GM19395 (cell line): Measurements from ENCODE around the gene SLC6A6.
"Not testable (repeated sequence)": the region's sequence is repeated elsewhere in the genome, so short reads cannot be mapped to it uniquely, and the experiment has no call there.

ENCODE experiments used
- ATAC-seq: cut with Tn5 transposase; IDR thresholded peaks from one replicate; pipeline ENCODE4 v1.9.1; 2021; ENCODE audit warnings: mild to moderate bottlenecking, moderate library complexity; ENCODE audit not compliant: unreplicated experiment

SLC6A6 gene

DNA sequence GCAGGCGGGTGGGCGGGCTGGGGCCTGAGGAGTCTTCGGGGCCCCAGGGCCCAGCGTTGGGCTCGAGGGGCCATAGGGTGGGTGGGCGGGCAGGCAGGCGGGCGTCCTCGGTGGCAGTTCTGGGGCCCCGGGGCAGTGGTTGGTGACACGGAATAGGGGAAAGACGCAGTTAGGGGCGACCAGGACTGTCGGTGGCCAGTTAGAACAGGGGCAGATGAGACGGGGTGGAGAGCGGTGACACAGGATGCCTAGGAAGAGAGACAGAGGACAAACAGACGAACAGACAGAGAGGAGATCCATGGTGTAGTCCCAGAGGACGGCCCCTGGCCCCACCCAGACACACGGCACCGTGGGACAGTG lies 101.3 kb downstream of the SLC6A6 start:
- ATAC-seq: no peak

DNA sequence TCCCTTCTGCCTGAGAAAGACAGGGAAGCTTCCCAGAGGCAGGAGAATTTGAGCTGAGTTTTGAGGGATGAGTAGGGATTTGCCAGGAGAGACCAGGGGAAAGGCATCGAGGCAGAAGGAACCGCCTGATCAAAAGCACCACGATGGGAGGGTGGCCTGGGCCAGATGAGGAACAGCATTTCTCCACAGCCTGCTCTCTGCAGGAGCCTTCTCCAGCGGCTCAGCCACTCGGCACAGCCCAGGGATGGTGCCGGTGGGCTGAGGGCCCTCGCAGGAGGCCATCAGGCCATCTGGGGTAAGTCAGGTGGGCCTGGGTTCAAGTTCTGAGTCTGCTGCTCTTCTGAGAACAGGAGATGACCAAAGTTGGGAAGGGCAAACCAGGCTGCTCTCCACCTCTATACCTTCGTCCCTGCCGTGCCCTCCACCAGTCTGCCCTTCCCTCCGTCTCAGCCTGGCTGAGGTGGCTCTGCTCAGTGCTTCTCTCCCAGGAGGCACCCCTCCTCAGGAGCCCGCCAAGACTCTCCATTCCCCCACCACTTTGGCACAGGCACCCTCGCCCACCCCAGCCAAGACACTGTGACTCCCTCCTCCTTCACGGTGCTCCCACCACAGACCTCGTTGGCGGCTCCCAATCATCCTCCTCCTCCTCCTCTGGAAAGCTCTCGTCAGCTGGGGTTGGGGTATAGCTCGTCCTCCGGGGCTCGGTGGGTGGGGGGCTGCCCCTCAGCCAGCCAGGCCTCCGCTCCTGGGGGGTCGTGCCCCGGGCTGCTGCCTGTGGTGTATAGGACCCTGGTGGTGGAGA lies 102.8 kb downstream of the SLC6A6 start:
- ATAC-seq: no peak

DNA sequence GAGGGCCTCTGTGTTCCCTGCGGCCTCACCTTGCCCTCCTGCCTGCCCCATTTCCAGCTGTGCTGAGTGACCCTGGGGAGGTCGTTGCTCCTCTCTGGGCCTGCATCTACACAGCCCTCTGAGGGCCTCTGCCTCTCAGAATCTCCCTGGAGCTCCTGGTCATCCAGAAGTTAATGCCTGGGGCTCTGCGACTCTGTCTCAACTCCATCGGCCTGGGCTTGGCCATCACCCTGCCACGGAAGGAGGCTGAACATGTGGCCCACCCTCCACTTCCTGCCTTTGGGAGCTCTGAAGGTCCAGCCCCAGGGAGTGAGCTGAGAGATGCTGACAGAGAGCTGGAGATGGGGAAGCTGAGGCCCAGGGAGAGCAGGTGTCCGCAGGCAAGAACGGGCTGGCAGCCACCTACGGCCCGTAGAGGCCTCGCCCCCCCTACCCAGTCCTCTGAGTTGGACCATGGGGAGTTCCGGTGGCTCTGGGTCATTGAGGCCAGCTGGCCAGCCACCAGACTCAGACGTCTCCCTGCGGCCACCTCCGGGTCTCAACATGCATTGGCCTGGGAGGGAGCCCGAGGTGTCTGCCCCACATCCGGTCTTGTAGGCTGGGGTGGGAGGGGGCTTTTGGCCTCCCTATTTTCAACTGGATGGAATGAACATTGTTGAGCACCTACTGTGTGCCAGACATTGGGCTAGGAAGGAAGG lies 103.5 kb downstream of the SLC6A6 start:
- ATAC-seq: no peak

DNA sequence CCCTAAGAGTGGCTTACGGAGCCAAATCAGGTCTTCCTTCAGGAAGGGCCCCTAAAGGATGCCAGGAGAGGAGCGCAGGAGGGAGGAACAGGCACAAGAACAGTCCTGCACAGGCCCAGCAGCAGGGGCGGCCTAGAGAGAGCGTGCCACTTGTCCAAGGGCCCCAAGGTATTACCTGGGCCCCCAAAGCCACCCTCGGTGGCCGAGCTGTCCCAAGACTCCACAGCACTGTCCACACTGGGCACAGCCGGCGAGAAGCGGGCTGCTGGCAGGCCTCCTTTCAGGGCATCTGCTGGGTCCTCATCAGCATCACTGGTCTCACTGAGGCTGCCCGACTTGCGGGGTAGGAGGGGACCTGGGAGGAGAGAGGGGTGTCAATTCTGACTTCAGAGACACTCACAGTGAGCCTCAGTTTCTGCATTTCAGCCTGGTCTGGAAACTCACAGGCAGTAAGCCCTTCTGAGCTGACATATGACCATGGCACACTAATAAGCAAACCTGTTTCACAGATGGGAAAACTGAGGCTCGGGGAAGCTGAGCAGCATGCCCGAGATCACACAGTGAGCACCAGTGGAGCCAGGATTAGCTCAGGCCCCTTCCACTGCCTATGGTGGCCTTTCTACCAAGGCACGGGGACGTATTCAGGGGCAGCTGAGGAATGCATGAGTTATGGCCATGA lies 104.4 kb downstream of the SLC6A6 start:
- ATAC-seq: no peak

DNA sequence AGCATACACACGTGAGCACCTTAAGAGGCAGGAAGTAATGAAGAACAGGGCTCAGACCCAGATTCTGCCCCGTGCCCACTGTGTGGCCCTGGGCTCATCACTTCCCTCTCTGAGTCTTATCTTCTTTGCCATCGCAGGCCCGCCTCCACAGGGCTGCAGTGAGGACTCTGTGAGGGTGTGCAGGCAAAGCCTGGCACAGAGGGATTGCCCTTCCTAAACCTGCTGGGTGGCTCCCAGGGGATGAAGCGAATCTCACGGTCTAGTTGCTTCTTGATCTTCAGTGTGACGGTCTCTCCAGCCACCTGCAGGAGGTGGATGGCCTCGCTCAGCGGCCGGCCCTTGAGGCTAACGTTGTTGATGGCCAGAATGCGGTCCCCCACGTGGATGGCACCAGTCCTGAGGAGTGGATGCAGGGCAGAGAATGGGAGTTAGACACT lies 104.9 kb downstream of the SLC6A6 start:
- ATAC-seq: no peak

DNA sequence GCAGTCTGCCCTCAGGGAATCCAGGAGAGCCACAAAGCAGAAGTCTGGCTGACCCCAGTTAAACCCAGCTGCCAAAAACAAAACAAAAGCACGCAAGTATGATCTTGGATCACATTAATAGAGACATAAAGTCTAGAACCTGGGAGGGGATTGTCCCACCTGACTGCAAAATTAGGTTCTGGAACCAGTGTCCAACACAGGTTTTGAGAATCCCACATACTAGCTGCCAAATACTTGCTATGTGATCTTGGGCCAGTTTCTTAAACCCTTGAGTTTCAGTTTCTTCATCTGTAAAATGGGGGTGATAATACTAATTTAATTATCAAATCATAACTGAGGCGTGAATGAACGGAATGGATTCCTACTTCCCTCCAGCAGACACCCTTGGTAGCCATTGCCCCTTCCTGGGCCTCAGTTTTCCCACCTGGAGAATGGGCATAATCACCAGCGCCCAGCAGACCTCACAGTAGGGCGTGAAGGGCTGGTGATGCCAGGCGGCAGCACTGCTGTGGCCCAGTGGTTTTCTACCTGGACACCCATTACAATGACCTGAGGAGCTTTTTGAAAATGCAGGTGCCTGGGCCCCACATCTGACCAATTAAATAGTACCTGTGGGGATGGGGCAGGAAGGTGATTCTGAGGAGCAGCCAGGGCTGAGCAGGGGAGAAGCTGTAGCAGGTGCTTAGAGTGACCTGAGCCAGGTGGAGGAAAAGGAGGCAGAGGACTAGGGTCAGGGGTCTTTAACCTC lies 105.5 kb downstream of the SLC6A6 start:
- no peak for ATAC-seq

DNA sequence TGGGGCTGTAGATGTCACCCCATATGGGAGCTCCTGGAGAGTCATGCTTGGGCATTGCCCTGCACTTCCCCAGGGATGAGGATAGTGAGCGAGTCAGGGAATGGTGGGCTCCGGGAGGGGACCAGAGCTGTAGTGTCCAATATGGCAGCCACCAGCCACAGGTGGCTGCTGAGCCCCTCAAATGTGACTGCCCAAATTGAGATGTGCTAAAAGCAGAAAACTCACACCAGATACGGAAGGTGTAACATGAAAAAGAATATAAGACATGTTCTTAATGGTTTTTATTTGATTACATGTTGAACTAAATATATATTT lies 106.1 kb downstream of the SLC6A6 start:
- ATAC-seq: no peak

DNA sequence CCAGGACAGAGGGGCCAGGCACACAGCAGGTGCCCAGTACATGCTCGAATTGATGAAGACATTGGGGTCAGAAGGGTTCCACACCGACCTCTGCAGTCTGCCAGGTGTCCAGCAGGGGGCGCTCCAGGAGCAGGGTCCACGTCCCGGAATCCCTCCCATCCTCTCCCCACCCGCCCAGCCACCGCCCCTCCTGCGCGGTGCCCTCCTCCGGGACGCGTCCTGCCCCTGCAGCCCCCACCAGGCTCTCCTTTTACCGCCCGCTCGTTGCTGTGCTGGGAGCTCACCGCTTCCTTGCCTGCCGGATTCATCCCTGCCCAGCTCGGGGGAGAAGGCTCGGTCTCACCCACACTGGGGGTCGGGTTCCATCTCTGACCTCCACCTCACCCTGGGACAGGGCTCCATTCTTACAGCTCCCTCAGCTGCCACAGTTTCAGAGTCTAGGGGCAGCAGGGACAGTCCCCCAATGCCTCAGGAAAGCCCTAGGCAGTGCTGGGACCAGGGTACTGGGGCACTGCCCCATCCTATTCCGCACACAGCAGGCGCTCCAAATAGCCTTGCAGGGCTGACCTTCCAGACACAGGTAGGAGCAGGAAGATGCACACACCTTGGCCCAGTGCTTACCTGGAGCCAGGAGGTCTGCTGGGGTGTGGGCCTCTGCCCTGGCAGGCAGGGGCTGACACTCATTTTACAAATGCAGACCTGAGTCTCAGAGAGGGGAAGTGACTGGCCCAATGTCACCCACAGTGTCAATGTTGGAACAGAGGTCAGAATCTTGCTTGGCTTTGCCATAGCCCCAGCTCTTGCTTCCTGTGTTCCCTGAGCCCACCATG lies 106.8 kb downstream of the SLC6A6 start:
- peak; percentile 70 for ATAC-seq

DNA sequence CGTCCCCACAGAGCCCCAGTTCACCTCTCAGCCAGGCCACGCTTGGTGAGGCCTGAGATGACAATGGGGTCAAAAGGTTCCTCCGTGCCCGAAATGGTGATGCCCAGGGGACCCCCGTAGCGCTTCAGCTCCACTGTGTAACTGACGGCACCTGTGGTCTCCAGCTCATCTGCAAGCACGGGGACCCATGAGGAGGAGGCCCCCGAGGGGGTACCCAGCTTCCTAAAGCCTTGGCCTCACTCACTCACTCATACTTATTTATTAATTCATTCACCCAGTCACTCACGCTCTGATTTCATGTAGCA lies 107.3 kb downstream of the SLC6A6 start:
- ATAC-seq: no peak

DNA sequence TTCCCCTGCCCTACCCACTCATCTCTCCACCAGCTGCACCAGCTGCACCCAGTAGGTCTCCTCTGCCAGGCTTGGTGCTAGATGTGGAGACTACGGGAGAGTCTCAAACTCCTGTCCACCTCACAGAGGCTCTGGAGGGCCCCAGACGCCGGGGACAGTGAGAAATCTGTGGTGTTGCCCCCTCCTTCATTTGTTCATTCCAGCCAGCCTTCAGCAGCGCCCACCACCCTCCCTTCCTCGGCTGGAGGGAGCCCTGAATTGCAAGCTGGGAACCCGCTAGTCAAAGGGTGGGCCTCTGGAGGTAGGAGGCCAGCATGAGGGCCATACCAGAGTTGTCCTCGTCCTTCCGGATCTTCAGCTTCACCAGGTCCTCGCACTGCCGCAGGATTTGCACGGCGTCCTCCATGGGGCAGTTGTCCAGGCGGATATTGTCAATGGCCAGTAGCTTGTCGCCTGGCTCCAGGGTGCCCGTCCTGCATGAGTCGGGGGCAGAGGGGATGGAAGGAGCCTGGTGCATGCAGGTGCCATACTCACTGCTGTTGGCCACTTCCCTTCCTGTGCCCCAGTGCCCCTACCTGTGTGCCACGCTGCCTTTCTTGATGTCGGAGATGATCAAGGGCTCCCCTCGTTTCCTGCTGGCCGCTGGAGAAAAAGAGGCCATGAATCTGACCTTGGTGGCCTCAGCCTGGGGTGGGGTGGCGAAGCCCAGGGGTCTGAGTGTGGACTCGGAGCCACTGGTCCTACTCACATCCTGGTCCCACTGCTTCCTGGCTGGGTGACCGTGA lies 108.6 kb downstream of the SLC6A6 start:
- no peak for ATAC-seq

DNA sequence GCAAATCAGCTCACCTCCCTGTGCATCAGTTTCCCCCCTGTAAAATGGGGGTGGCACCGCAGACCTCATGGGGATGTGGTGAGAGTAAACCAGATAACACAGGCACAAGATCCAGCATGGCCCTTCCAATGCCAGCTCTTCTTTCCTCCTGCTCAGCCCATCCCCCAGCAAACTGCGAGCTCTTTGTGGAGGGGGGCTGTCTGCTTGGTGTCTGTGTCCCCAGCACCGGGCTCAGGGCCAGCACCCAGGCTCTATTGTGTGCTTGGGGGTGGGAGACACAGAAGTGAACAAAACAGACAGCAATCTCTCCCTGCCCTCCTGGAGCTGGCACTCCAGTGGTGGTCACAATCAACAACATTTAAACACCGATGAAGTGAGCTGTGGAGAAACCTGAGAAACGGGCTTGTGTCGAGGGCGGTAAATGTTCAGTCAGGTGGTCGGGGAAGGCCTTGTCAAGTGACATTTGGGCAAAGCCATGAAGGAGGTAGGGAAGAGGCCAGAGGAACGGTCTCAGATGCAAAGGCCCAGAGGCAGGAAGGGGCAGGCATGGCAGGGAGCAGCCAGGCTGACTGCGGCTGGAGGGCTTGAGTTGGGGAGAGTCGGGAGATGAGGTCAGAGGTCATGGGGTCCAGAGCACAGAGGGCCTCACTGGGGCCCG lies 109.3 kb downstream of the SLC6A6 start:
- ATAC-seq: no peak

DNA sequence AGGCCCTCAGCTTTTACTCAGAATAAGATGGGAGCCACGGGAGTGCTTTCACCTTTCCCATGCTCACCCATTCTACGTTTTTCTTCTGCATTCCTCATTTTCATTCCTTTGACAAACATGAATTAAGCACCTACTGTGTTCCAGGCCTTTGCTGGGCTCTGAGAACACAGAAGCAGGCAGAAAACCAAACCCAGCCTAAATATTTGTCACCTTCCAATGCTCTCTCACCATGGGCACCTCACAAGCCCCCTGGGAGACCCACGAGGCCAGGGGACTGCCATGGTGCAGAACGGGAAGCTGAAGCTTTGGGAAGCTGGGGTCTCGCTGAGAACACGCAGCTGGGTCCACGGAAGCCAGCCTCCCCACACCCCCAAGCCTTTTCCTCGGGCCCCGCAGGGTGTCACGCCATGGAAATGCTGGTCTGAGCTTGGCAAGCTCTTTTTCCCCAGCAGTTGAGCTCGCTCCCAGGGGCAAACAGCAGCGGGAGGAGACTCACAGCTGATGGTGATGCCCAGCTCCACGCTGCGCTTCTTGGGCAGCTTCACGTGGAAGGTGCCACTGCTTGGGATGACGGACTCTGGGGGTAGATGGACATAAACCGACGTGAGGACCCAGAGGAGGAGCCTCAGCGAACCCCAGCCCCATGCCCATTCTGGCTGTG lies 110.0 kb downstream of the SLC6A6 start:
- ATAC-seq: no peak

DNA sequence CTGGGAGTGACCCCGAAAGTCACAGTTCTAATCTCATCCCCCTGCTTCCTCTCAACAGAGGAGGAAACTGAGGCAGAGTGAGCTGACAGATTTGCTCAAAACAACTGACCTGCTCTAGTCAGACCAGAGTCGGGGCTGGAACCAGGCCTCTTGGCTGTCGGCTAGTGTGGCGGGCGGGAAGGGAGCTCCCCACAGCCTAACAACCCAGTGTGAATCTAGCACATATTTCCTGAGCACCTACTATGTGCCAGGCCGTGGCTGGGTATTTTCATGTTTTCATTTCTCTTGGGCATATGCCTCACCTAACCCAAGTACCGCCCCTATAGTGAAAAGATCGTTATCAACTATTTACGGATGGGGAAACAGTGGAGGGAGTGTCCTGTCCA lies 110.5 kb downstream of the SLC6A6 start:
- no peak for ATAC-seq

DNA sequence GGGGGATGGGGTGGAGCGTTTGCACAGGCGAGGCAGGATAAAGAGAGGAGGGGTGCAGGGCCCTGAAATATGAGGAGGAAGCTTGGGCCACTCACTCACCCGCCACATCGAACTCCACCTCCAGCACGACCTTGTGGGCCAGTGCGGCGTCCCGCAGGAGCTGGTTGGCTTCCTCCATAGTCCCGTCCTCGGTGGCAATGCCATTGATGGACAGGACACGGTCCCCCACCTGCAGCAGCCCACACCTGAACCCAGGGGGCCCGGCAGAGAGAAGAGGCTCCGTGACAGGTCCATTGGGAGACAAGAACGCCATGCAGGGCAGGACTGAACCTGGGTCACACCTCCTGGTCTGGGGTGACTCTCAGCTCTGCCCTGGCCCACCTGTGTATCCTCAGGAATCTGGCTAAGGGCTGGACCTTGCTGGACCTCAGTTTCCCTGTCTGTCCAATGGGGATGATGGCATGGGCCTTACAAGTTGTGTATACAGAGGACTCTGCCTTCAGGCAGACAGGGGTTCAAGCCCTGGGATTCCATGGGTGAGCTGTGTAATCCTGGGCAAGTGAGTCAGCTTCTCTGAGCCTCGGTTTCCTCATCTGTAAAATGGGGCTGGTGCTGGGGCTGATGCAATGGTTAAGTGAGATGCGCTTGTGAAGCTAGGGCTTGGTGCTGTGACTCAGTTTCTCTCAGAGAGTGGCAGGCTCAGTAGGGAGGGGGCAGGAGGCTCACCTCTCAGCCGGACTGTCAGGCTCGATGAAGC lies 111.3 kb downstream of the SLC6A6 start:
- no peak for ATAC-seq

DNA sequence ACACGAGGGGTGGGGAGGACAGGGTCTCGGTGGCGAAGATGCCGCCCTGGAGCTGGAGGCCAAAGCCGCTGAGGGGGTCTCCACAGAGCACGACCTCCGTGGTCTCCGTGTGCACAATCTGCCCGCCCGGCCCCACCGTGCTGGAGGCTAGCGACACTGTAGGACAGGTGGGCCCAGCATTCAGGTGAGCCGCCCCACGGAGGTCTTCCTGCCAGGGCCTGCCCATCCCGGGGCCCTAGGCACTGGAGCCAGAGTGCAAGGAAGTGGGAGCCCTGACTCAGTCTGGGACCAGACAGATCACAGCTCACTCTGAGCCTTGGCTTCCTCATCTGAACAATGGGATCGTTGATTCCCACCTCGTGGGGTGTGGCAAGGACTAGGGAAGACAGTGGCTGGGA lies 111.9 kb downstream of the SLC6A6 start:
- no peak for ATAC-seq

DNA sequence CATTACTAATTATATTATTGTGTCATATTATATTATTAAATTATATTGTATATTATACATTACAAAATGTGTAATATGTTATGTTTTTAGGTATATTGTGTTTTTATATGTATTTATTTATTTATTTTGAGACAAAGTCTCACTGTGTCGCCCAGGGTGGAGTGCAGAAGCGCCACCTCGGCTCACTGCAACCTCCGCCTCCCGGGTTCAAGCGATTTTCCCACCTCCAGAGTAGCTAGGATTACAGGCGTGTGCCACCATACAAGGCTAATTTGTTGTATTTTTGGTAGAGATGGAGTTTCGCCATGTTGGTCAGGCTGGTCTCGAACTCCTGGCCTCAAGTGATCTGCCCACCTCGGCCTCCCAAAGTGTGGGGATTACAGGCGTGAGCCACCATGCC lies 113.1 kb downstream of the SLC6A6 start:
- not testable (repeated sequence) for ATAC-seq

DNA sequence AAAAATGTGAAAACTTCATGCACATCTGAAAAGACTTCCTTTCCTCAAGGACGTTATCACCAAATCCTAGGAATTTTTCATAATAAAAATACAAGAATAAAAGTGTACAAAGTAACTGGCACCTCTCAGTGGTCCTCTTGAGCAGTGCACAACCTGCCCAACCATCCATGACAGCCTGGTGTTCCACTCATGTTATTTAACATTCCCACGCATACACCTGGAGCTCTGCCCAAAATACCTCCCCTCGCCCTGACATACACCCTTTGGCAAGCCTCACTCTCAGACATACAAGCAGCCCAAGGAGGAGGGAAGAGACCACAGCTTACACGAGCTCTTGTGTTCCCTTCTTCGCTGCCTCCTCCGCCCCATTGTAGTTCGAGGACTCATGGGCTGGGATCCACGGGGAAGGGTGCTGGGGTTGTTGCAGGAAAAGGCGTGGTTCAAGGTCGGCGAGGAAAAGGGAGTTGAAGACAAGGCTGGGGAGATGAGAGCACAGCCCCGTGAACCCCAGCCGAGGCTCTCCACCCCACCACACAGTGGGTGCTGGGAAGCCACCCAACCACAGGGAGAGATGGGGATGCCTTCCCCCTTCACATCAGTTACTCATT lies 114.4 kb downstream of the SLC6A6 start:
- no peak for ATAC-seq
